Trophoblast cell (in vitro differentiated cells and primary cell): ENCODE measurements around the gene ANKS6.
A peak's percentile ranks its signal among the peaks of the same experiment; 100 is the strongest.

Experiments used
- DNase-seq, 2 donors: peaks; one replicate each; pipeline ENCODE4 v3.0.0-alpha.2; 2016
- H2AFZ ChIP-seq: 2 replicates; pipeline ENCODE4 v1.6.1; 2013; ENCODE audit warnings: low read length, moderate library complexity, mild to moderate bottlenecking; ENCODE audit not compliant: insufficient read depth, poor library complexity
- H2AK5ac ChIP-seq: 2 replicates; pipeline ENCODE4 v1.6.1; 2013; ENCODE audit warnings: mild to moderate bottlenecking, low read length
- H2BK120ac ChIP-seq: 2 replicates; pipeline ENCODE4 v1.6.1; 2013; ENCODE audit warnings: low read length, mild to moderate bottlenecking, moderate library complexity; ENCODE audit not compliant: insufficient read depth, poor library complexity
- H2BK12ac ChIP-seq: 2 replicates; pipeline ENCODE4 v1.6.1; 2013; ENCODE audit warnings: mild to moderate bottlenecking, low read length, moderate library complexity
- H2BK5ac ChIP-seq: 2 replicates; pipeline ENCODE4 v1.6.1; 2013; ENCODE audit warnings: low read length, low read depth, moderate library complexity, mild to moderate bottlenecking; ENCODE audit not compliant: poor library complexity
- H3K14ac ChIP-seq: 2 replicates; pipeline ENCODE4 v1.6.1; 2013; ENCODE audit warnings: mild to moderate bottlenecking, low read length
- H3K18ac ChIP-seq: 2 replicates; pipeline ENCODE4 v1.6.1; 2013; ENCODE audit warnings: mild to moderate bottlenecking, low read length
- H3K23ac ChIP-seq: 2 replicates; pipeline ENCODE4 v1.6.1; 2013; ENCODE audit warnings: low read length
- H3K27ac ChIP-seq: 2 replicates; pipeline ENCODE4 v1.5.1; 2013; ENCODE audit warnings: low read depth, mild to moderate bottlenecking, inconsistent platforms, low read length, moderate library complexity
- H3K27me3 ChIP-seq: 2 replicates; pipeline ENCODE4 v1.6.1; 2013; ENCODE audit warnings: inconsistent platforms, mild to moderate bottlenecking, low read length, moderate library complexity; ENCODE audit not compliant: insufficient read depth
- H3K36me3 ChIP-seq, 2 experiments: 1 replicate in 1 of 2; 2 replicates in 1 of 2; pipeline ENCODE4 v1.6.1; 2013; ENCODE audit warnings: low read length in 2 of 2, mild to moderate bottlenecking in 2 of 2, moderate library complexity in 1 of 2; ENCODE audit not compliant: insufficient read depth in 2 of 2, control insufficient read depth in 1 of 2
- H3K4ac ChIP-seq: 2 replicates; pipeline ENCODE4 v1.6.1; 2013; ENCODE audit warnings: low read depth, mild to moderate bottlenecking, low read length, moderate library complexity
- H3K4me1 ChIP-seq, 2 experiments: 1 replicate in 1 of 2; 2 replicates in 1 of 2; pipeline ENCODE4 v1.6.1; 2013; ENCODE audit warnings: low read length in 2 of 2, mild to moderate bottlenecking in 2 of 2, moderate library complexity in 1 of 2; ENCODE audit not compliant: insufficient read depth in 2 of 2, control insufficient read depth in 1 of 2
- H3K4me2 ChIP-seq: 2 replicates; pipeline ENCODE4 v1.6.1; 2013; ENCODE audit warnings: inconsistent platforms, mild to moderate bottlenecking, low read length, moderate library complexity
- H3K4me3 ChIP-seq: 2 replicates; pipeline ENCODE4 v1.5.1; 2013; ENCODE audit warnings: mild to moderate bottlenecking, low read depth, low read length, inconsistent platforms
- H3K79me1 ChIP-seq: one replicate; pipeline ENCODE4 v1.6.1; 2013; ENCODE audit warnings: low read length
- H3K79me2 ChIP-seq: 2 replicates; pipeline ENCODE4 v1.6.1; 2013; ENCODE audit warnings: low read length, mild to moderate bottlenecking; ENCODE audit not compliant: control insufficient read depth, insufficient read depth, poor library complexity
- H3K9ac ChIP-seq: 2 replicates; pipeline ENCODE4 v1.6.1; 2013; ENCODE audit warnings: mild to moderate bottlenecking, low read length
- H3K9me3 ChIP-seq: 2 replicates; pipeline ENCODE4 v1.6.1; 2013; ENCODE audit warnings: low read depth, mild to moderate bottlenecking, control low read depth, inconsistent platforms, low read length; ENCODE audit not compliant: insufficient read depth
- H4K12ac ChIP-seq: 2 replicates; pipeline ENCODE4 v1.6.1; 2013; ENCODE audit warnings: low read depth, mild to moderate bottlenecking, low read length, moderate library complexity
- H4K8ac ChIP-seq: 2 replicates; pipeline ENCODE4 v1.6.1; 2013; ENCODE audit warnings: low read depth, mild to moderate bottlenecking, low read length, moderate library complexity
- H4K91ac ChIP-seq: one replicate; pipeline ENCODE4 v1.6.1; 2013; ENCODE audit warnings: low read depth, mild to moderate bottlenecking, low read length, moderate library complexity
- WGBS: extraction: QIAGEN DNeasy Blood & Tissue Kit; methylation state at CpG from one replicate; pipeline ENCODE4 v1.1.7; 2013; ENCODE audit warnings: missing lambda C conversion rate; ENCODE audit not compliant: insufficient read length, insufficient coverage; ENCODE audit errors: extremely low coverage; 5-methylcytosine and 5-hydroxymethylcytosine counted together

ANKS6 gene

DNA sequence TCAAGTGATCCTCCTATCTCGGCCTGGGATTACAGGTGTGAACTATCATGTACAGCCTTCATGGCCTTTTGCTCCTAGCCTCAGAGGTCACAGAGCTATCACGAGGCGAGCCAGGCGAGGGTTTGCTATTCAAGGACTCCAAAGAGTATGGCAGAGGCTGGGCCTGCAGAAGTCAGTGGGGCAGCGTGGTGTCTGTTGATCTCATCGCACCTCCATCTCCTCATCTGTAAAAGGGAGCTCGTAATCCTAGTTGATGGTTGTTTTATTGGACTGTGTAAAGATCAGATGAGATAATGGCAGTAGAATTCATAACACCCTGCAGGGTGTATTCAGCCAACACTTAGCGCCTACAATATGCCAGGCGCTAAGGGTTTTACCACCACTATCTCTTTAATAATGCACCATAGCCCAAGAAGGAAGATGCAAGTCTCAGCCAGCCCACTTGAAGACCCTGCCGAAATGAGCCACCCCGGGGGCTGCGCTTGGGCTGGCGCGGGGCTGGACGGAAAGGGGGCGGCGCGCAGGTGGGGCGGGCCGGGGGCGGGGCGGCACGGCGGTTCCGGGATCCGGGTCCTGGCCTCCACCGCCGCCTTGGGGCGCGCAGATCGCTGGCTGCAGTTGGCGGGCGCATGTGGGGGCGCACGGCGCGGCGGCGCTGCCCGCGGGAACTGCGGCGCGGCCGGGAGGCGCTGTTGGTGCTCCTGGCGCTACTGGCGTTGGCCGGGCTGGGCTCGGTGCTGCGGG lies 10.9 kb upstream of the ANKS6 start, which contains the start of gene GALNT12:
GALNT12 (plus strand) TSS at position 601 of the 744 bp plus-strand sequence; CDS start at position 630, 29 bp downstream.
- H3K36me3 ChIP-seq, result no peaks in the 10 kb centered on the region
- WGBS, result no CpG with 5 or more reads among the region's 51 CpGs
- H3K27ac ChIP-seq, result no peak within 1 kb of the TSS
- H4K12ac ChIP-seq, result peak within 1 kb of the TSS; percentile 85
- H3K79me2 ChIP-seq, result no peaks in the 10 kb centered on the region
- peak in 1 of 2 donors; percentile 21 for DNase-seq
- no peaks in the 10 kb centered on the region for H3K9me3 ChIP-seq
- no peak within 1 kb of the TSS for H3K18ac ChIP-seq
- H3K9ac ChIP-seq, result peak within 1 kb of the TSS; percentile 6
- H2BK120ac ChIP-seq, result no peak within 1 kb of the TSS
- H3K27me3 ChIP-seq, result no peaks in the 10 kb centered on the region
- H4K91ac ChIP-seq, result no peak within 1 kb of the TSS
- H3K79me1 ChIP-seq, result no peaks in the 10 kb centered on the region
- no peak within 1 kb of the TSS for H3K4ac ChIP-seq
- H2AFZ ChIP-seq, result peak within 1 kb of the TSS; percentile 78
- H2BK12ac ChIP-seq, result no peak within 1 kb of the TSS
- H3K4me3 ChIP-seq, result peak within 1 kb of the TSS; percentile 92
- H4K8ac ChIP-seq, result peak within 1 kb of the TSS; percentile 90
- H3K4me2 ChIP-seq, result peak within 1 kb of the TSS; percentile 99
- H2BK5ac ChIP-seq, result no peak within 1 kb of the TSS
- no peak within 1 kb of the TSS for H3K23ac ChIP-seq
- no peak within 1 kb of the TSS for H3K14ac ChIP-seq
- no peak within 1 kb of the TSS for H2AK5ac ChIP-seq
- H3K4me1 ChIP-seq, result peaks cover 11 to 17% of the 10 kb centered on the region in 2 experiments

DNA sequence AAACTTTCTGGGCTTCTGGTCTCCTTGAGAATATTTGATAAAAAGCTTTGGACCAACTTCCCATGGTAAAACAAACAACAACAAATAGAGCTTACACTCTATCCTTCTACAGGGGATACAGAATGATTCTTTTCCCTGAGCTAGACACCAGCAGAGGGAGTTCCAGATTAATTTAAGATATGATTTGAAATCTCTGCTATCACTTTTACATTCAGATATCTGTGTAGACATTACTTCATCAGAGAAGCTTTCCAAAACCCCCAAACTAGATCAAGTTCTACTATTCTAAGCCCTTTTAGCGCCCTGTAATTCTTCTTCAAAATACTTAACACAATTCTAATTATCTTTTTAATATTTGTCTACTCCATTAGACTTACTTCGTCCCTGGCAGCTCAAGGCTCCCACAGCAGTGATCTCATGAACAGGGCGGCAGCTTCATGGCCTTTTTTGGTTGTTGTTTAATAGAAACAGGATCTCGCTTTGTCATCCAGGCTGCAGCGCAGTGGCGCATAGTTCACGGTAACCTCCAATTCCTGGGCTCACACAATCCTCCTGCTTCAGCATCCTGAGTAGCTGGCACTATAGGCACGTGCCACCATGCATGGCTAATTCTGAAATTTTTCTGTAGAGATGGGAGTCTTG lies 10.2 kb upstream of the ANKS6 start:
- Histone ChIP-seq H2AK5ac (no peak overlapping the region), H3K36me3 (no peaks in the 10 kb centered on the region), H3K4me1 (peaks cover 11 to 17% of the 10 kb centered on the region in 2 experiments), H3K4me2 (no peak overlapping the region), H3K27ac (no peak overlapping the region), H3K23ac (no peak overlapping the region), H3K27me3 (no peaks in the 10 kb centered on the region), H3K14ac (no peak overlapping the region), H3K79me1 (no peaks in the 10 kb centered on the region), H4K12ac (no peak overlapping the region), H4K8ac (no peak overlapping the region), H3K4me3 (no peak overlapping the region), H2AFZ (no peak overlapping the region), H4K91ac (no peak overlapping the region), H3K4ac (no peak overlapping the region), H3K18ac (no peak overlapping the region), H3K79me2 (no peaks in the 10 kb centered on the region), H2BK12ac (no peak overlapping the region), H3K9ac (no peak overlapping the region), H3K9me3 (no peaks in the 10 kb centered on the region), H2BK5ac (no peak overlapping the region), H2BK120ac (no peak overlapping the region)
- DNase-seq, result peak in 1 of 2 donors; percentile 7
- 100% methylated on average over 2 of the region's 8 CpGs for WGBS

- peak; percentile 85 to 87 for DNase-seq
- H4K91ac ChIP-seq, result no peak overlapping the region
- no peak overlapping the region for H2BK12ac ChIP-seq
- no peak overlapping the region for H2AFZ ChIP-seq
- no peak overlapping the region for H3K27ac ChIP-seq
- H3K4me2 ChIP-seq, result no peak overlapping the region
- WGBS, result no CpG with 5 or more reads among the region's 8 CpGs
- no peak overlapping the region for H2AK5ac ChIP-seq
- no peak overlapping the region for H3K4ac ChIP-seq
- no peak overlapping the region for H3K23ac ChIP-seq
- no peak overlapping the region for H3K14ac ChIP-seq
- H3K9me3 ChIP-seq, result no peaks in the 10 kb centered on the region
- no peaks in the 10 kb centered on the region for H3K36me3 ChIP-seq
- H3K79me2 ChIP-seq, result no peaks in the 10 kb centered on the region
- no peaks in the 10 kb centered on the region for H3K27me3 ChIP-seq
- no peak overlapping the region for H3K9ac ChIP-seq
- H3K18ac ChIP-seq, result no peak overlapping the region
- H4K12ac ChIP-seq, result no peak overlapping the region
- peaks cover 11 to 17% of the 10 kb centered on the region in 2 experiments for H3K4me1 ChIP-seq
- H2BK120ac ChIP-seq, result no peak overlapping the region
- H3K4me3 ChIP-seq, result no peak overlapping the region
- H4K8ac ChIP-seq, result no peak overlapping the region
- H3K79me1 ChIP-seq, result no peaks in the 10 kb centered on the region
- H2BK5ac ChIP-seq, result no peak overlapping the region
Observed at GRCh38 chr9:98805506-98806272, 9.3 kb upstream of the ANKS6 start.

GRCh38 chr9:98804083-98804482 lies 7.7 kb upstream of the ANKS6 start:
- Histone ChIP-seq H3K9me3 (peaks cover 2% of the 10 kb centered on the region), H4K91ac (no peak overlapping the region), H3K4me2 (no peak overlapping the region), H2BK120ac (no peak overlapping the region), H3K79me2 (no peaks in the 10 kb centered on the region), H3K14ac (no peak overlapping the region), H3K27me3 (no peaks in the 10 kb centered on the region), H2AFZ (no peak overlapping the region), H3K36me3 (no peaks in the 10 kb centered on the region), H3K4ac (no peak overlapping the region), H2BK12ac (no peak overlapping the region), H3K9ac (no peak overlapping the region), H3K23ac (no peak overlapping the region), H4K12ac (no peak overlapping the region), H4K8ac (no peak overlapping the region), H2BK5ac (no peak overlapping the region), H3K27ac (no peak overlapping the region), H3K79me1 (no peaks in the 10 kb centered on the region), H3K4me3 (no peak overlapping the region), H3K18ac (no peak overlapping the region), H2AK5ac (no peak overlapping the region), H3K4me1 (peaks cover 9 to 14% of the 10 kb centered on the region in 2 experiments)
- no CpG with 5 or more reads among the region's 2 CpGs for WGBS
- DNase-seq, result no peak
